Measurements from ENCODE around the gene RHBDF1. TPM values are rescaled to one million over a fixed set of nuclear protein-coding genes. Genes with fewer than 3 reads are reported as not detected.

The RHBDF1 gene
- total and polyA plus RNA-seq, 10 of the 15 experiments (the other 5 are each of a cell fraction or from before 2014, with no cell fraction given): 0.04 to 0.85 (median 0.36) TPM; not detected in 3

DNA sequence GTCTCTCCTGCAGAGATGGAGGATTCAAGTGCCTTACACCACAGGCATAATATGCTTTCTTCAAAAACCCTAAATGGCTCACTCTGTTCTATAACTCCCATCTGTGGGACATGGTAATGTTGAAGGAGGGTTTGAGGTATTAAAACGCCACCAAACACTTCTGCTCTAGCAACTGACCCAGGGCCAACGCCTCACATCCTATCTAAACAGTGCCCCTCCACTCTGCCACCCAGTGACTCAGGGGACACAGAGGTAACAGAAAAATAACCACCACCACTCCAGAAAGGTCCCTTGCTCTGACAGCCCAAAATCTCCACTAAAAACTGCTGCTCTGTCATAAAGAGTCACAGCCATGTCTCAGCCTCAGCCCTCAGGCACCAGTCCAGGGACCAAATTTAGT lies 48.3 kb upstream of the RHBDF1 start:
- Histone ChIP-seq H3K9ac (ENCODE audit: control insufficient read depth, insufficient read depth, low read length) (no peak overlapping the region), H3K27me3 (replicated peaks in 1 of 2; ENCODE audit: control insufficient read depth in 2 of 2, insufficient read depth in 2 of 2, low read length in 1 of 2) (no peaks in the 10 kb centered on the region), H3K4me1 (ENCODE audit: control insufficient read depth, insufficient read depth, low read length) (no peaks in the 10 kb centered on the region), H3K79me2 (ENCODE audit: control insufficient read depth, insufficient read depth, low read length) (no peaks in the 10 kb centered on the region), H4K20me1 (ENCODE audit: control insufficient read depth, insufficient read depth) (no peaks in the 10 kb centered on the region), H3K27ac (ENCODE audit: control insufficient read depth, insufficient read depth) (no peak overlapping the region), H3K4me3 (no peak overlapping the region), H2AFZ (ENCODE audit: control insufficient read depth, low read depth, low read length) (no peak overlapping the region), H3K36me3 (ENCODE audit: control insufficient read depth in 2 of 2, insufficient read depth in 2 of 2, low read length in 1 of 2) (peaks cover 5 to 6% of the 10 kb centered on the region in 2 experiments; a peak in 3 of 4 replicates), H3K9me3 (replicated peaks; ENCODE audit: control insufficient read depth, insufficient read depth, low read length) (no peaks in the 10 kb centered on the region), H3K4me2 (ENCODE audit: control insufficient read depth, insufficient read depth) (no peak overlapping the region)
- SMC1A ChIA-PET (ENCODE audit: uncharacterized antibody, unreplicated experiment): no interaction called here
- CTCF ChIA-PET: interaction anchor here (4.9 kb wide), 1 partner anchor 16 kb away, joined by 37 read pairs; no protein-coding TSS in a partner anchor
- intact Hi-C loops (cut with micrococcal nuclease; ENCODE audit: unreplicated experiment) (no loop called here), in situ Hi-C loops (cut with MboI) (no loop called here)
- 89% methylated on average over 2 of the region's 2 CpGs for WGBS (ENCODE audit: insufficient coverage, insufficient replicate concordance, low lambda C conversion rate, missing lambda C conversion rate)
- BruUV-seq (replicated peaks): no TSS peak
- ATAC-seq: no peak
- RAD21 ChIA-PET (ENCODE audit: unreplicated experiment): no interaction called here
- POLR2A ChIA-PET: no interaction called here
- FAIRE-seq: no peak
- DNase-seq (ENCODE audit: low read depth, low spot score): no peak
- TF ChIP-seq SUZ12 (IDR thresholded peaks at IDR 0.05; ENCODE audit: unreplicated experiment) (no peak), KAT2A (conservative IDR thresholded peaks at IDR 0.05; ENCODE audit: control insufficient read depth, low read depth, low read length) (no peak), CHD4 (IDR thresholded peaks at IDR 0.05) (no peak), NFXL1 (IDR thresholded peaks at IDR 0.05; ENCODE audit: borderline replicate concordance) (no peak), PAX5 (IDR thresholded peaks at IDR 0.05; ENCODE audit: borderline replicate concordance, low read depth, low read length) (no peak), STAT3 (IDR thresholded peaks at IDR 0.05; ENCODE audit: low read depth, low read length) (no peak)
- TF ChIP-seq, protein P1, sequence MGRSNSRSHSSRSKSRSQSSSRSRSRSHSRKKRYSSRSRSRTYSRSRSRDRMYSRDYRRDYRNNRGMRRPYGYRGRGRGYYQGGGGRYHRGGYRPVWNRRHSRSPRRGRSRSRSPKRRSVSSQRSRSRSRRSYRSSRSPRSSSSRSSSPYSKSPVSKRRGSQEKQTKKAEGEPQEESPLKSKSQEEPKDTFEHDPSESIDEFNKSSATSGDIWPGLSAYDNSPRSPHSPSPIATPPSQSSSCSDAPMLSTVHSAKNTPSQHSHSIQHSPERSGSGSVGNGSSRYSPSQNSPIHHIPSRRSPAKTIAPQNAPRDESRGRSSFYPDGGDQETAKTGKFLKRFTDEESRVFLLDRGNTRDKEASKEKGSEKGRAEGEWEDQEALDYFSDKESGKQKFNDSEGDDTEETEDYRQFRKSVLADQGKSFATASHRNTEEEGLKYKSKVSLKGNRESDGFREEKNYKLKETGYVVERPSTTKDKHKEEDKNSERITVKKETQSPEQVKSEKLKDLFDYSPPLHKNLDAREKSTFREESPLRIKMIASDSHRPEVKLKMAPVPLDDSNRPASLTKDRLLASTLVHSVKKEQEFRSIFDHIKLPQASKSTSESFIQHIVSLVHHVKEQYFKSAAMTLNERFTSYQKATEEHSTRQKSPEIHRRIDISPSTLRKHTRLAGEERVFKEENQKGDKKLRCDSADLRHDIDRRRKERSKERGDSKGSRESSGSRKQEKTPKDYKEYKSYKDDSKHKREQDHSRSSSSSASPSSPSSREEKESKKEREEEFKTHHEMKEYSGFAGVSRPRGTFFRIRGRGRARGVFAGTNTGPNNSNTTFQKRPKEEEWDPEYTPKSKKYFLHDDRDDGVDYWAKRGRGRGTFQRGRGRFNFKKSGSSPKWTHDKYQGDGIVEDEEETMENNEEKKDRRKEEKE (IDR thresholded peaks at IDR 0.05): no peak
- TF ChIP-seq, protein P2, sequence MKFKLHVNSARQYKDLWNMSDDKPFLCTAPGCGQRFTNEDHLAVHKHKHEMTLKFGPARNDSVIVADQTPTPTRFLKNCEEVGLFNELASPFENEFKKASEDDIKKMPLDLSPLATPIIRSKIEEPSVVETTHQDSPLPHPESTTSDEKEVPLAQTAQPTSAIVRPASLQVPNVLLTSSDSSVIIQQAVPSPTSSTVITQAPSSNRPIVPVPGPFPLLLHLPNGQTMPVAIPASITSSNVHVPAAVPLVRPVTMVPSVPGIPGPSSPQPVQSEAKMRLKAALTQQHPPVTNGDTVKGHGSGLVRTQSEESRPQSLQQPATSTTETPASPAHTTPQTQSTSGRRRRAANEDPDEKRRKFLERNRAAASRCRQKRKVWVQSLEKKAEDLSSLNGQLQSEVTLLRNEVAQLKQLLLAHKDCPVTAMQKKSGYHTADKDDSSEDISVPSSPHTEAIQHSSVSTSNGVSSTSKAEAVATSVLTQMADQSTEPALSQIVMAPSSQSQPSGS (IDR thresholded peaks at IDR 0.05; ENCODE audit: low read length): no peak
- TF ChIP-seq, protein P3, sequence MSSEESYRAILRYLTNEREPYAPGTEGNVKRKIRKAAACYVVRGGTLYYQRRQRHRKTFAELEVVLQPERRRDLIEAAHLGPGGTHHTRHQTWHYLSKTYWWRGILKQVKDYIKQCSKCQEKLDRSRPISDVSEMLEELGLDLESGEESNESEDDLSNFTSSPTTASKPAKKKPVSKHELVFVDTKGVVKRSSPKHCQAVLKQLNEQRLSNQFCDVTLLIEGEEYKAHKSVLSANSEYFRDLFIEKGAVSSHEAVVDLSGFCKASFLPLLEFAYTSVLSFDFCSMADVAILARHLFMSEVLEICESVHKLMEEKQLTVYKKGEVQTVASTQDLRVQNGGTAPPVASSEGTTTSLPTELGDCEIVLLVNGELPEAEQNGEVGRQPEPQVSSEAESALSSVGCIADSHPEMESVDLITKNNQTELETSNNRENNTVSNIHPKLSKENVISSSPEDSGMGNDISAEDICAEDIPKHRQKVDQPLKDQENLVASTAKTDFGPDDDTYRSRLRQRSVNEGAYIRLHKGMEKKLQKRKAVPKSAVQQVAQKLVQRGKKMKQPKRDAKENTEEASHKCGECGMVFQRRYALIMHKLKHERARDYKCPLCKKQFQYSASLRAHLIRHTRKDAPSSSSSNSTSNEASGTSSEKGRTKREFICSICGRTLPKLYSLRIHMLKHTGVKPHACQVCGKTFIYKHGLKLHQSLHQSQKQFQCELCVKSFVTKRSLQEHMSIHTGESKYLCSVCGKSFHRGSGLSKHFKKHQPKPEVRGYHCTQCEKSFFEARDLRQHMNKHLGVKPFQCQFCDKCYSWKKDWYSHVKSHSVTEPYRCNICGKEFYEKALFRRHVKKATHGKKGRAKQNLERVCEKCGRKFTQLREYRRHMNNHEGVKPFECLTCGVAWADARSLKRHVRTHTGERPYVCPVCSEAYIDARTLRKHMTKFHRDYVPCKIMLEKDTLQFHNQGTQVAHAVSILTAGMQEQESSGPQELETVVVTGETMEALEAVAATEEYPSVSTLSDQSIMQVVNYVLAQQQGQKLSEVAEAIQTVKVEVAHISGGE (CRISPR knock-in tag; IDR thresholded peaks at IDR 0.05): no peak
- TF ChIP-seq, protein P4, sequence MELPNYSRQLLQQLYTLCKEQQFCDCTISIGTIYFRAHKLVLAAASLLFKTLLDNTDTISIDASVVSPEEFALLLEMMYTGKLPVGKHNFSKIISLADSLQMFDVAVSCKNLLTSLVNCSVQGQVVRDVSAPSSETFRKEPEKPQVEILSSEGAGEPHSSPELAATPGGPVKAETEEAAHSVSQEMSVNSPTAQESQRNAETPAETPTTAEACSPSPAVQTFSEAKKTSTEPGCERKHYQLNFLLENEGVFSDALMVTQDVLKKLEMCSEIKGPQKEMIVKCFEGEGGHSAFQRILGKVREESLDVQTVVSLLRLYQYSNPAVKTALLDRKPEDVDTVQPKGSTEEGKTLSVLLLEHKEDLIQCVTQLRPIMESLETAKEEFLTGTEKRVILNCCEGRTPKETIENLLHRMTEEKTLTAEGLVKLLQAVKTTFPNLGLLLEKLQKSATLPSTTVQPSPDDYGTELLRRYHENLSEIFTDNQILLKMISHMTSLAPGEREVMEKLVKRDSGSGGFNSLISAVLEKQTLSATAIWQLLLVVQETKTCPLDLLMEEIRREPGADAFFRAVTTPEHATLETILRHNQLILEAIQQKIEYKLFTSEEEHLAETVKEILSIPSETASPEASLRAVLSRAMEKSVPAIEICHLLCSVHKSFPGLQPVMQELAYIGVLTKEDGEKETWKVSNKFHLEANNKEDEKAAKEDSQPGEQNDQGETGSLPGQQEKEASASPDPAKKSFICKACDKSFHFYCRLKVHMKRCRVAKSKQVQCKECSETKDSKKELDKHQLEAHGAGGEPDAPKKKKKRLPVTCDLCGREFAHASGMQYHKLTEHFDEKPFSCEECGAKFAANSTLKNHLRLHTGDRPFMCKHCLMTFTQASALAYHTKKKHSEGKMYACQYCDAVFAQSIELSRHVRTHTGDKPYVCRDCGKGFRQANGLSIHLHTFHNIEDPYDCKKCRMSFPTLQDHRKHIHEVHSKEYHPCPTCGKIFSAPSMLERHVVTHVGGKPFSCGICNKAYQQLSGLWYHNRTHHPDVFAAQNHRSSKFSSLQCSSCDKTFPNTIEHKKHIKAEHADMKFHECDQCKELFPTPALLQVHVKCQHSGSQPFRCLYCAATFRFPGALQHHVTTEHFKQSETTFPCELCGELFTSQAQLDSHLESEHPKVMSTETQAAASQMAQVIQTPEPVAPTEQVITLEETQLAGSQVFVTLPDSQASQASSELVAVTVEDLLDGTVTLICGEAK (IDR thresholded peaks at IDR 0.05; ENCODE audit: borderline replicate concordance): no peak
- TF ChIP-seq, protein P5, sequence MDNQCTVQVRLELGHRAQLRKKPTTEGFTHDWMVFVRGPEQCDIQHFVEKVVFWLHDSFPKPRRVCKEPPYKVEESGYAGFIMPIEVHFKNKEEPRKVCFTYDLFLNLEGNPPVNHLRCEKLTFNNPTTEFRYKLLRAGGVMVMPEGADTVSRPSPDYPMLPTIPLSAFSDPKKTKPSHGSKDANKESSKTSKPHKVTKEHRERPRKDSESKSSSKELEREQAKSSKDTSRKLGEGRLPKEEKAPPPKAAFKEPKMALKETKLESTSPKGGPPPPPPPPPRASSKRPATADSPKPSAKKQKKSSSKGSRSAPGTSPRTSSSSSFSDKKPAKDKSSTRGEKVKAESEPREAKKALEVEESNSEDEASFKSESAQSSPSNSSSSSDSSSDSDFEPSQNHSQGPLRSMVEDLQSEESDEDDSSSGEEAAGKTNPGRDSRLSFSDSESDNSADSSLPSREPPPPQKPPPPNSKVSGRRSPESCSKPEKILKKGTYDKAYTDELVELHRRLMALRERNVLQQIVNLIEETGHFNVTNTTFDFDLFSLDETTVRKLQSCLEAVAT (IDR thresholded peaks at IDR 0.05): no peak
